HCT116 (cell line): ENCODE results near the gene MAML2.

Source experiments
- CTCF ChIP-seq, 3 experiments: fragments of 200-600 bp in 1 of 3; sonication (generic) in 1 of 3; IDR thresholded peaks in 2 of 3; conservative IDR thresholded peaks in 1 of 3; 2 replicates each; pipeline ENCODE4 v1.5.1; 2012 to 2017; ENCODE audit warnings: low read depth in 2 of 3, low read length in 2 of 3, antibody characterized with exemption in 1 of 3, borderline replicate concordance in 1 of 3, control low read depth in 1 of 3, mild to moderate bottlenecking in 1 of 3, mixed read lengths in 1 of 3, mixed run types in 1 of 3, moderate library complexity in 1 of 3; ENCODE audit not compliant: insufficient read depth in 1 of 3
- EZH2 ChIP-seq: fragments of 200-600 bp; sonication (generic); IDR thresholded peaks from 2 replicates; pipeline ENCODE4 v1.6.1; 2017; ENCODE audit warnings: antibody characterized with exemption, mixed run types
- MAX ChIP-seq: IDR thresholded peaks from 2 replicates; pipeline ENCODE4 v1.6.1; 2012
- POLR2A ChIP-seq: IDR thresholded peaks from 2 replicates; pipeline ENCODE4 v1.7.0; 2011; ENCODE audit warnings: borderline replicate concordance; ENCODE audit not compliant: insufficient read depth, insufficient read length; ENCODE audit errors: extremely low read depth
- SIN3A ChIP-seq: IDR thresholded peaks from 2 replicates; pipeline ENCODE4 v1.6.1; 2012; ENCODE audit warnings: low read depth
- SP1 ChIP-seq: IDR thresholded peaks from 2 replicates; pipeline ENCODE4 v1.6.1; 2012; ENCODE audit warnings: low read depth

- no peak for TF ChIP-seq MAX
- no peak for TF ChIP-seq CTCF (IDR thresholded peaks at IDR 0.05 in 2 of 3, conservative IDR thresholded peaks at IDR 0.05 in 1 of 3; ENCODE audit: borderline replicate concordance in 1 of 3, insufficient read depth in 1 of 3, low read depth in 2 of 3, low read length in 2 of 3)
- no peak for TF ChIP-seq SP1
- no peak for TF ChIP-seq EZH2
- no peak for TF ChIP-seq SIN3A
- TF ChIP-seq POLR2A: no peak
Observed at GRCh38 chr11:96303980-96304379, 39.0 kb downstream of the MAML2 start.
